Putamen (tissue), 1 donor: ENCODE measurements around the gene PTPRQ.
"Not testable (repeated sequence)": the region's sequence is repeated elsewhere in the genome, so short reads cannot be mapped to it uniquely, and the experiment has no call there.

Source experiments
- DNase-seq: peaks from one replicate; pipeline ENCODE4 v3.0.0-alpha.2; 2016; ENCODE audit warnings: low spot score

PTPRQ gene

GRCh38 chr12:80472911-80473500 is 29.0 kb downstream of the PTPRQ start:
- no peak for DNase-seq

- not testable (repeated sequence) for DNase-seq
These were observed 33.6 kb downstream of the PTPRQ start for GRCh38 chr12:80477521-80478145.

- DNase-seq: no peak
These were observed 40.7 kb downstream of the PTPRQ start for GRCh38 chr12:80484746-80485145.

GRCh38 chr12:80485222-80485987 is 41.4 kb downstream of the PTPRQ start:
- no peak for DNase-seq

GRCh38 chr12:80490329-80490728 is 46.3 kb downstream of the PTPRQ start:
- no peak for DNase-seq

GRCh38 chr12:80491166-80491565 is 47.1 kb downstream of the PTPRQ start:
- no peak for DNase-seq

GRCh38 chr12:80493466-80493865 is 49.4 kb downstream of the PTPRQ start:
- DNase-seq: no peak

GRCh38 chr12:80494836-80495235 is 50.8 kb downstream of the PTPRQ start:
- no peak for DNase-seq

- DNase-seq: no peak
These were observed 54.2 kb downstream of the PTPRQ start for GRCh38 chr12:80498059-80498728.

GRCh38 chr12:80504389-80505163 is 60.5 kb downstream of the PTPRQ start:
- no peak for DNase-seq

GRCh38 chr12:80509781-80510556 is 65.9 kb downstream of the PTPRQ start:
- DNase-seq: no peak

GRCh38 chr12:80512781-80513180 is 68.7 kb downstream of the PTPRQ start:
- no peak for DNase-seq

- no peak for DNase-seq
These were observed 69.2 kb downstream of the PTPRQ start for GRCh38 chr12:80513211-80513610.

- no peak for DNase-seq
These were observed 73.6 kb downstream of the PTPRQ start for GRCh38 chr12:80517655-80518054.

GRCh38 chr12:80531646-80532045 is 87.6 kb downstream of the PTPRQ start:
- DNase-seq: no peak

- DNase-seq: no peak
These were observed 95.0 kb downstream of the PTPRQ start for GRCh38 chr12:80539029-80539428.

GRCh38 chr12:80549298-80549697 is 105.3 kb downstream of the PTPRQ start:
- no peak for DNase-seq

GRCh38 chr12:80551897-80552296 is 107.9 kb downstream of the PTPRQ start:
- no peak for DNase-seq

- DNase-seq: no peak
These were observed 109.3 kb downstream of the PTPRQ start for GRCh38 chr12:80553316-80553715.

GRCh38 chr12:80556566-80556965 is 112.5 kb downstream of the PTPRQ start:
- no peak for DNase-seq

- no peak for DNase-seq
These were observed 115.7 kb downstream of the PTPRQ start for GRCh38 chr12:80559766-80560165.
